Spleen (tissue), 7 donors: Measurements from ENCODE around the gene IQSEC1.

Experiments
- POLR2AphosphoS5 ChIP-seq, 3 donors: sonication (generic); formaldehyde crosslinking; IDR thresholded peaks; one replicate each; pipeline ENCODE4 v1.5.1; 2017; ENCODE audit warnings: antibody characterized with exemption in 3 of 3
- TF ChIP-seq, protein P1 (sequence below), 11 experiments: fragments of 200-600 bp in 7 of 11; fragments of 450-650 bp in 4 of 11; sonication (generic) in 4 of 11; IDR thresholded peaks in 8 of 11; conservative IDR thresholded peaks in 3 of 11; 1 replicate in 7 of 11; 2 replicates in 4 of 11; pipeline versions ENCODE4 v1.4.0 to v1.8.0; 2016 to 2021; ENCODE audit warnings: antibody characterized with exemption in 11 of 11, inconsistent platforms in 4 of 11, mild to moderate bottlenecking in 1 of 11
- donor health status: DM: no; HTN: no; CAD: no; lungs with moderate emphysema.
- donor health status: DM: no; HTN: no; CAD: no.
- donor health status: DM: no; HTN: no; CAD: no.

DNA sequence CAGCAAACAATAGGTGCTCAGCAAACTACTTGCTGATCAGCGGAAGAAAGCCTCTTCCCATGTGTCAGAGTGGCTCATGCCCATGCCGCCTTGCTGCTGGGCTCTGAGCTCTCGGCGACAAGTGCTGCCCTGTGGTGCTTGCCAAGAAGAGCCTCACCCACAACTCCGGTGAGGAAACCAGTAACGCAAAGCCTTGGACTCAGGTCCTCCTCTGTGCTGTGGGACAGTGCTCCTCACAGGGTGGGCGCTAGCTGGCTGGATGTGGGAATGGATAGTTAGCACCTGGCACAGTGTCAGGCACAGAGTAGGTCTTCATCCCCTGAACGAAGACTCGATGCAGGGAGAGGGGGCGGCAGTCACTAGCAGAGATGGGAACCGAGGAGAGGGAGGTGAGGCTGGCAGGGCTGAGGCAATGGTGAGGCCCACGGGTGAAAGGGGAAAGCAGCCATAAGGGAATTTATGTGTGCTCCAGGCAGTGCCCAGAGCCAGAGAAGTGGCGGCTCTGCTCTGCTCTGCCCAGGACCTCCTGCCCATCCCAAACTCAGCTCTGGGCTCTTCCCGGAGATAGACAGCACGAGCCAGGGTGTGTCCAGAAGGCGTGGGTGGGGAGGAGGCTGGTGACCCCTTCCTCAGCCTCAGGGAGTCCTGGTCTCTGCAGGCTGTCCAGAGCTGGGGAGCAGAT is 55.7 kb downstream of the IQSEC1 start:
- TF ChIP-seq, protein P1, sequence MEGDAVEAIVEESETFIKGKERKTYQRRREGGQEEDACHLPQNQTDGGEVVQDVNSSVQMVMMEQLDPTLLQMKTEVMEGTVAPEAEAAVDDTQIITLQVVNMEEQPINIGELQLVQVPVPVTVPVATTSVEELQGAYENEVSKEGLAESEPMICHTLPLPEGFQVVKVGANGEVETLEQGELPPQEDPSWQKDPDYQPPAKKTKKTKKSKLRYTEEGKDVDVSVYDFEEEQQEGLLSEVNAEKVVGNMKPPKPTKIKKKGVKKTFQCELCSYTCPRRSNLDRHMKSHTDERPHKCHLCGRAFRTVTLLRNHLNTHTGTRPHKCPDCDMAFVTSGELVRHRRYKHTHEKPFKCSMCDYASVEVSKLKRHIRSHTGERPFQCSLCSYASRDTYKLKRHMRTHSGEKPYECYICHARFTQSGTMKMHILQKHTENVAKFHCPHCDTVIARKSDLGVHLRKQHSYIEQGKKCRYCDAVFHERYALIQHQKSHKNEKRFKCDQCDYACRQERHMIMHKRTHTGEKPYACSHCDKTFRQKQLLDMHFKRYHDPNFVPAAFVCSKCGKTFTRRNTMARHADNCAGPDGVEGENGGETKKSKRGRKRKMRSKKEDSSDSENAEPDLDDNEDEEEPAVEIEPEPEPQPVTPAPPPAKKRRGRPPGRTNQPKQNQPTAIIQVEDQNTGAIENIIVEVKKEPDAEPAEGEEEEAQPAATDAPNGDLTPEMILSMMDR (IDR thresholded peaks at IDR 0.05 in 8 of 11, conservative IDR thresholded peaks at IDR 0.05 in 3 of 11) = no peak
- peak in 1 of 3 donors; percentile 20 for TF ChIP-seq POLR2AphosphoS5 (IDR thresholded peaks at IDR 0.05)
